GM12878 (cell line): ENCODE measurements around the gene GALNT18.

Source experiments
- BACH1 ChIP-seq: fragments of 450-650 bp; IDR thresholded peaks from 2 replicates; pipeline ENCODE4 v1.6.1; 2017; ENCODE audit warnings: mild to moderate bottlenecking, borderline replicate concordance
- BMI1 ChIP-seq: fragments of 450-650 bp; IDR thresholded peaks from 2 replicates; pipeline ENCODE4 v1.6.1; 2016; ENCODE audit warnings: mild to moderate bottlenecking, moderate library complexity, borderline replicate concordance
- CREM ChIP-seq: IDR thresholded peaks from 2 replicates; pipeline ENCODE4 v1.6.1; 2014; ENCODE audit warnings: antibody characterized with exemption, low read depth
- ETV6 ChIP-seq, 2 experiments: fragments of 450-650 bp in 1 of 2; IDR thresholded peaks in 1 of 2; conservative IDR thresholded peaks in 1 of 2; 2 replicates each; pipeline ENCODE4 v1.6.1; 2014; ENCODE audit warnings: antibody characterized with exemption in 1 of 2, borderline replicate concordance in 1 of 2, low read depth in 1 of 2, mild to moderate bottlenecking in 1 of 2, moderate library complexity in 1 of 2
- EZH2 ChIP-seq: IDR thresholded peaks from 2 replicates; pipeline ENCODE4 v1.6.1; 2012; ENCODE audit warnings: low read depth, mild to moderate bottlenecking, control low read depth, inconsistent platforms, low read length, borderline replicate concordance; ENCODE audit not compliant: control insufficient read depth
- KLF5 ChIP-seq: fragments of 450-650 bp; IDR thresholded peaks from 2 replicates; pipeline ENCODE4 v1.6.1; 2014; ENCODE audit warnings: mild to moderate bottlenecking; ENCODE audit not compliant: partially characterized antibody
- POLR2A ChIP-seq: IDR thresholded peaks from 2 replicates; pipeline ENCODE4 v1.6.1; 2011; ENCODE audit warnings: low read depth, mild to moderate bottlenecking, low read length
- POLR2AphosphoS5 ChIP-seq: IDR thresholded peaks from 2 replicates; pipeline ENCODE4 v1.6.1; 2011; ENCODE audit warnings: mild to moderate bottlenecking, low read length, inconsistent platforms
- RAD51 ChIP-seq: fragments of 450-650 bp; IDR thresholded peaks from 2 replicates; pipeline ENCODE4 v1.6.1; 2016; ENCODE audit warnings: moderate library complexity, mild to moderate bottlenecking, inconsistent platforms
- RFX5 ChIP-seq: IDR thresholded peaks from 2 replicates; pipeline ENCODE4 v1.6.1; 2011; ENCODE audit warnings: low read depth, low read length, improper control_type of control experiment
- TF ChIP-seq, protein P1 (sequence below): fragments of 450-650 bp; IDR thresholded peaks from 2 replicates; pipeline ENCODE4 v1.6.1; 2016; ENCODE audit warnings: mild to moderate bottlenecking

GRCh38 chr11:11302565-11302964, 319.2 kb downstream of the GALNT18 start:
- TF ChIP-seq RAD51, result no peak
- no peak for TF ChIP-seq POLR2AphosphoS5
- TF ChIP-seq KLF5, result no peak
- TF ChIP-seq RFX5, result no peak
- no peak for TF ChIP-seq ETV6 (conservative IDR thresholded peaks at IDR 0.05 in 1 of 2, IDR thresholded peaks at IDR 0.05 in 1 of 2; ENCODE audit: borderline replicate concordance in 1 of 2, low read depth in 1 of 2)
- no peak for TF ChIP-seq EZH2
- no peak for TF ChIP-seq BACH1
- TF ChIP-seq, protein P1, sequence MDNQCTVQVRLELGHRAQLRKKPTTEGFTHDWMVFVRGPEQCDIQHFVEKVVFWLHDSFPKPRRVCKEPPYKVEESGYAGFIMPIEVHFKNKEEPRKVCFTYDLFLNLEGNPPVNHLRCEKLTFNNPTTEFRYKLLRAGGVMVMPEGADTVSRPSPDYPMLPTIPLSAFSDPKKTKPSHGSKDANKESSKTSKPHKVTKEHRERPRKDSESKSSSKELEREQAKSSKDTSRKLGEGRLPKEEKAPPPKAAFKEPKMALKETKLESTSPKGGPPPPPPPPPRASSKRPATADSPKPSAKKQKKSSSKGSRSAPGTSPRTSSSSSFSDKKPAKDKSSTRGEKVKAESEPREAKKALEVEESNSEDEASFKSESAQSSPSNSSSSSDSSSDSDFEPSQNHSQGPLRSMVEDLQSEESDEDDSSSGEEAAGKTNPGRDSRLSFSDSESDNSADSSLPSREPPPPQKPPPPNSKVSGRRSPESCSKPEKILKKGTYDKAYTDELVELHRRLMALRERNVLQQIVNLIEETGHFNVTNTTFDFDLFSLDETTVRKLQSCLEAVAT, result no peak
- TF ChIP-seq CREM, result no peak
- TF ChIP-seq POLR2A, result no peak
- TF ChIP-seq BMI1, result no peak
